ENCODE data around the gene SPOCK1.

SPOCK1 gene

DNA sequence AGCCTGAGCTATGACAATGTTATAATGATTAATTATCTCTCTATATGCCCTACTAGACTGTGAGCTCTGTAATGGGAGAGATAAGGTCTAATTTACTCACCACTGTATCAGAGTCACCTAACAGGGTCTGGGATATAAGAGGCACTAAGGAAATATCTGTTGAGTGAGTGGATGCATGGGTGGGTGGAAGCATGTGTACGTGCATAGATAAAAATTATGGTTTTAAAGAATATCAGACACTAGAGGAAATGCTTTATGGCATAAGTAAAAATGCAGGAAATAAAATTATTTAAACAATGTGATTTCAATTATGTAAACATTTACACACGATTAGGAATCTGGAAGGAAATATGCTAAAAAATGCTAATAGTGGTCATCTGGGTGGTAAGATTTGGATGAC, 137.8 kb downstream of the SPOCK1 start:
- no peak overlapping the region for H3K9ac ChIP-seq (ENCODE audit: low read length)
- no peak overlapping the region for H3K4me3 ChIP-seq (ENCODE audit: low read length)
- H3K4me1 ChIP-seq (ENCODE audit: control insufficient read depth, insufficient read depth, low read length), result no peaks in the 10 kb centered on the region
- no peaks in the 10 kb centered on the region for H3K27me3 ChIP-seq (ENCODE audit: control insufficient read depth, insufficient read depth, low read length)
- no peaks in the 10 kb centered on the region for H3K36me3 ChIP-seq (ENCODE audit: control insufficient read depth, insufficient read depth, low read length)
- no peak overlapping the region for H3K27ac ChIP-seq (ENCODE audit: low read depth, low read length)

DNA sequence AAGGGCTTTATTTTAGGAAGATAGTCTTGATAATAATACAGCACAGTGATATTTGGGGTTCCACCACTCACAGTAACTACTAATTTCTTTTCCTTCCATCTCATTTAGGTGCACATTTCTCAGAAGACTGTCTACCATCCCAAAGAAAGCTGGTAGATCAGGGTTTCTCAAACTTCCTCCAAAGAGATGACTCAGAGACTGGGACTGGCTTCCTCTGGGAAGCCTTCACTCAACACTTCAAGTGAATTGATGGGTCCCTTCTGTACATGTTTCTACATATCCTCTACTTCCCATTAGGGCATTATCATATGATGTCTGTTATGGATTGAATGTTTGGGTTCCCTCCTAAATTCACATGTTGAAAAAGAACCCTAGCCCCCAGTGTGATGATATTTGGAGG, 138.5 kb downstream of the SPOCK1 start:
- Histone ChIP-seq H3K36me3 (ENCODE audit: control insufficient read depth, insufficient read depth, low read length) (no peaks in the 10 kb centered on the region), H3K27me3 (ENCODE audit: control insufficient read depth, insufficient read depth, low read length) (no peaks in the 10 kb centered on the region), H3K4me1 (ENCODE audit: control insufficient read depth, insufficient read depth, low read length) (no peaks in the 10 kb centered on the region), H3K9ac (ENCODE audit: low read length) (no peak overlapping the region), H3K27ac (ENCODE audit: low read depth, low read length) (no peak overlapping the region), H3K4me3 (ENCODE audit: low read length) (no peak overlapping the region)

DNA sequence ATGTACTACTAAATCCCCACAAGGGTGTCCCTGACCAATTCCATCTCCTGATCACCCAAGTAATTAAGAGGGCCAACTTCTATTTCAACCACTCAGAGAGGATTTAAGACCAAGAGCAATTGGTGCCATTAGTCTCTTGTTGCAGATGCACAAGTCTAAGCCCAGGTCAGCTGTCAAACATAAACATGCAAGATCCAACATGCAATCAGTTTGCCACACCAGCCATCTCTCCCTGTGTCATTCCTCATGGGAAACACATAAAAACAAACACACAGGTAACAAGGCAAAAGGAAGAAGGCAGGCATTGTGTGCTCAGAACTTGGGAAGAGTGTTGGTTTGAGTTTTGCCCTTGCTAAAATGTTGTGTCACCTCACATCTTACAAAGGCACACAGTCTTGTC, 139.2 kb downstream of the SPOCK1 start:
- Histone ChIP-seq H3K27me3 (ENCODE audit: control insufficient read depth, insufficient read depth, low read length) (no peaks in the 10 kb centered on the region), H3K9ac (ENCODE audit: low read length) (no peak overlapping the region), H3K4me1 (ENCODE audit: control insufficient read depth, insufficient read depth, low read length) (no peaks in the 10 kb centered on the region), H3K4me3 (ENCODE audit: low read length) (no peak overlapping the region), H3K36me3 (ENCODE audit: control insufficient read depth, insufficient read depth, low read length) (no peaks in the 10 kb centered on the region), H3K27ac (ENCODE audit: low read depth, low read length) (no peak overlapping the region)

DNA sequence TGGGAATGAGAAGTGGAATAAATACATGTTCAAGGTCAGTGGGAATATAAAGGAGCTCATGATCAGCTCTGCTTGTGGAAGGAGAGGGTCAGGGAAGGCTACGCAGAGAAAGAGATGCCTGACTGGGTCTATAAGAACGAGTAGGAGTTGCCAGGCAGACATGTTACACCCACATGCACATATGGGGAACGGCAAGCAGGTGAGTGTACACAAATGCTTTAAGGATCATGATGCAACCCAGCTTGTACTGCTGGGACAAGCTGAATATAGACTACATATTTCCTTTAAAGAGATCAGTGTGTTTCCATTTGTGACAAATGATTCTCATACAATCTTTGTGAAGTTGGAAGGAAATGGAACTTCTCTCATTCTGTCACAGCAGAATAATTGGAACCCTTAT, 141.7 kb downstream of the SPOCK1 start:
- Histone ChIP-seq H3K36me3 (ENCODE audit: control insufficient read depth, insufficient read depth, low read length) (no peaks in the 10 kb centered on the region), H3K27ac (ENCODE audit: low read depth, low read length) (no peak overlapping the region), H3K4me1 (ENCODE audit: control insufficient read depth, insufficient read depth, low read length) (no peaks in the 10 kb centered on the region), H3K27me3 (ENCODE audit: control insufficient read depth, insufficient read depth, low read length) (no peaks in the 10 kb centered on the region), H3K4me3 (ENCODE audit: low read length) (no peak overlapping the region), H3K9ac (ENCODE audit: low read length) (no peak overlapping the region)

DNA sequence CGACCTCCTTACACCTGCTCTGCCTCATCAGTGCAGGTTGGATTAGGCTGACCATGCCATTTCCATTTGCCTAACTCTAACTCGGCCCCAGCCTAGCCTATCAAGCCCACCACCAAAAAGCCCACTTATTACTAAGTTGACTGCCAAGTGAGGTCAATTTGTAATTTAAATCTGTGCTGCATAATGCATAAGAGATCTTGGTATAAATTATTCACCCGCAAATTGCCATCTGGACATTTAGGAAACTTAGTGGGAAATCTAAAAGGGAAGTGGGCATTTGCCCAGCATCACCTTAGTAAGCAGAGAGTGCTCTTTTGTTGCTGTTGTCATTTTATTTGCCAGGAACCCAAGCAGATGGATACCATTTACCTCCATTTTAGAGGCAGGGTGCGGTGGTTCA, 143.0 kb downstream of the SPOCK1 start:
- H3K4me3 ChIP-seq (ENCODE audit: low read length), result no peak overlapping the region
- H3K27ac ChIP-seq (ENCODE audit: low read depth, low read length), result no peak overlapping the region
- no peaks in the 10 kb centered on the region for H3K27me3 ChIP-seq (ENCODE audit: control insufficient read depth, insufficient read depth, low read length)
- H3K4me1 ChIP-seq (ENCODE audit: control insufficient read depth, insufficient read depth, low read length), result no peaks in the 10 kb centered on the region
- no peaks in the 10 kb centered on the region for H3K36me3 ChIP-seq (ENCODE audit: control insufficient read depth, insufficient read depth, low read length)
- H3K9ac ChIP-seq (ENCODE audit: low read length), result no peak overlapping the region

DNA sequence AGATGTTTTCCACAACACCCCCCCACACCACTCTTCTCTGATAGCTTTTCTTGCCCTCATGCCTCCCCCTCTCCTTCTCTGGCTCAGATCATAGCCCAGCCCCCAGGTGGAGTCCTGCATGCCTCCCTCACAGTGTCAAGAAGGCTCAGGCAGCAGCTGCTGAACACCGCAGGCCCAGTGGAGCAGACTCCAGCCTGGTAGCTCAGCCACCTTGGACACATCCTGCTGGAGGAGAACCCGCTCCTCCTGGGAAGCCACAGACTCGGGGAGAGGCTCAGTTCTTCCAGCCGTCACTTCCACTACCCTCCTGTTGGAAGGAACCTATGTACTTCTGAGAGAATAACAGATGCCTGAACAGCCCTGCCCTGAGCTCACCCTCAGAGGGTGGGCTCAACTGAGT, 143.4 kb downstream of the SPOCK1 start:
- H3K4me1 ChIP-seq (ENCODE audit: control insufficient read depth, insufficient read depth, low read length), result no peaks in the 10 kb centered on the region
- H3K27me3 ChIP-seq (ENCODE audit: control insufficient read depth, insufficient read depth, low read length), result no peaks in the 10 kb centered on the region
- H3K36me3 ChIP-seq (ENCODE audit: control insufficient read depth, insufficient read depth, low read length), result no peaks in the 10 kb centered on the region
- H3K9ac ChIP-seq (ENCODE audit: low read length), result no peak overlapping the region
- no peak overlapping the region for H3K27ac ChIP-seq (ENCODE audit: low read depth, low read length)
- no peak overlapping the region for H3K4me3 ChIP-seq (ENCODE audit: low read length)

DNA sequence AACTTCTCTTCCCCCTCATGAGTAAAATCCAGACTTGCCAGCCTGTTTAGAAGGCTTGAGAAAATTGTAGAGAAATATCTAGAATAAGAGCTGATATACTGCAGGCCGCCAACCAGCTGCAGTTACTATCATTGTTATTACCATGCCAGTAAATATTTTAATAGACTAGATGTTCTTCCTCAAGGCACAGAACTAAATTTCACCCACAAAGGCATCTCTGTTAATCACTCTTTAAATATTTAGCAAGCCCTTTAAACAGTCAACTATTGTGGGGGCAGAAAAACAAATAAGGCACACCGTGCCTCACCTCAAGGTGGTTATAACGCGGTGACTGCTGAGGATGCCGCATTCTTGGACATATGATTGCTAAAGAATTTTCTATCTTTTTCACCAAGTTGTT, 147.0 kb downstream of the SPOCK1 start:
- no peak overlapping the region for H3K4me3 ChIP-seq (ENCODE audit: low read length)
- H3K9ac ChIP-seq (ENCODE audit: low read length), result no peak overlapping the region
- no peak overlapping the region for H3K27ac ChIP-seq (ENCODE audit: low read depth, low read length)
- H3K4me1 ChIP-seq (ENCODE audit: control insufficient read depth, insufficient read depth, low read length), result no peaks in the 10 kb centered on the region
- H3K27me3 ChIP-seq (ENCODE audit: control insufficient read depth, insufficient read depth, low read length), result no peaks in the 10 kb centered on the region
- H3K36me3 ChIP-seq (ENCODE audit: control insufficient read depth, insufficient read depth, low read length), result no peaks in the 10 kb centered on the region

DNA sequence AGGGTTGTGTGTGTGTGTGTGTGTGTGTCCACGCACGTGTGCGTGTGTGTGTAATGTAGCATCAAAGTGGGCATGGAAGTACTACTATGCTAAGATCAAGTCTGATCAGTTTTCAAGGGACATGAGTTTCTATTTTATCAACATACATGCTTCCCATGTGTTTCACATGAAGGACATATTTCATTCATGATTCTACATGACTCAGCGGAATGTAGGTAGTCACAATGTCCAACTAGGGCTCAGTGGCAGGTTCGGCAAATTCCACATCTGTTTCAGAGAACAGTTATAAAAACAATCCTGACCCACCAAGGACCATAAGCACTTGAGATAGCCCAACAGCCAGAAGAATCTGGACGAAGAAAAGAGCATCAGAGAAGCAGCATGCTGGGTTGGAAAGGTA, 148.3 kb downstream of the SPOCK1 start:
- no peak overlapping the region for H3K27ac ChIP-seq (ENCODE audit: low read depth, low read length)
- H3K27me3 ChIP-seq (ENCODE audit: control insufficient read depth, insufficient read depth, low read length), result no peaks in the 10 kb centered on the region
- no peaks in the 10 kb centered on the region for H3K36me3 ChIP-seq (ENCODE audit: control insufficient read depth, insufficient read depth, low read length)
- H3K4me3 ChIP-seq (ENCODE audit: low read length), result no peak overlapping the region
- H3K4me1 ChIP-seq (ENCODE audit: control insufficient read depth, insufficient read depth, low read length), result no peaks in the 10 kb centered on the region
- H3K9ac ChIP-seq (ENCODE audit: low read length), result no peak overlapping the region

DNA sequence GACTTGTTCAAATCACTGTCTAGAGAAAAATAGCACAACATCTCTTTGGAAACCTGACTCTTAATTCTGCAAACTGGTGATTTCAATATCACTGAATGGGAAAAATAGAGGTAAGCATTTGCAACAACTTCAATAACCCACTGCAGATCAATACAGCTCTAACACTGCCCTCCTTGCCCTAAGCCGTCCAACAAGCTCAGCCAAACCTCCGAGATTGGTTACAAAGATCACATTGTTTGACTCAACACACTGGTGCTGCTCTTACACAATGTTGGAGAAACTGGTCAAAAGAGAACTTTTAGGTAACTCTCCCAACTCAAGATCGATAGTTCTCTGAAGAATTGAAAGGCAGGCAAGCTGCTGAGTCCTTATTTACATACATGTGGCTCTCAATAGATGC, 150.4 kb downstream of the SPOCK1 start:
- Histone ChIP-seq H3K9ac (ENCODE audit: low read length) (no peak overlapping the region), H3K27me3 (ENCODE audit: control insufficient read depth, insufficient read depth, low read length) (no peaks in the 10 kb centered on the region), H3K36me3 (ENCODE audit: control insufficient read depth, insufficient read depth, low read length) (no peaks in the 10 kb centered on the region), H3K27ac (ENCODE audit: low read depth, low read length) (no peak overlapping the region), H3K4me1 (ENCODE audit: control insufficient read depth, insufficient read depth, low read length) (no peaks in the 10 kb centered on the region), H3K4me3 (ENCODE audit: low read length) (no peak overlapping the region)

DNA sequence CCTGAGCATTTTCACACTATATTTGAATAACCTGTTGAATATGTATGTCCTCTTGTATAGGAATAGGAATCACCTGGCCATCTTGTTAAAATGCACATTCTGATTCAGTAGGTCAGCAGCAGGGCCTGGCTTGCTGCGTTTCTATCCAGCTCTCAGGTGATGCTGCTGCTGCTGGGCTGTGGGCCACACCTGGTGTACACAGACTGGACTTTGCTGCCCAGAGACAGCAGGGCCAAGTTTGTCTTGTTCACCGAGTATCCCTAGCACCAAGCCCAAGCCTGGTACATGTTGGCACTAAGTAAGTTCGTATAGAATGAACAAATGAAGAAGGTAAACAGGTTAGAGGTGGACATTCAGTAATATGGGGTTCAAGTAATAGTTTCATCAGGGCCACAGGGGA, 151.3 kb downstream of the SPOCK1 start:
- no peak overlapping the region for H3K9ac ChIP-seq (ENCODE audit: low read length)
- H3K4me1 ChIP-seq (ENCODE audit: control insufficient read depth, insufficient read depth, low read length), result no peaks in the 10 kb centered on the region
- H3K4me3 ChIP-seq (ENCODE audit: low read length), result no peak overlapping the region
- no peaks in the 10 kb centered on the region for H3K36me3 ChIP-seq (ENCODE audit: control insufficient read depth, insufficient read depth, low read length)
- H3K27me3 ChIP-seq (ENCODE audit: control insufficient read depth, insufficient read depth, low read length), result no peaks in the 10 kb centered on the region
- H3K27ac ChIP-seq (ENCODE audit: low read depth, low read length), result no peak overlapping the region

DNA sequence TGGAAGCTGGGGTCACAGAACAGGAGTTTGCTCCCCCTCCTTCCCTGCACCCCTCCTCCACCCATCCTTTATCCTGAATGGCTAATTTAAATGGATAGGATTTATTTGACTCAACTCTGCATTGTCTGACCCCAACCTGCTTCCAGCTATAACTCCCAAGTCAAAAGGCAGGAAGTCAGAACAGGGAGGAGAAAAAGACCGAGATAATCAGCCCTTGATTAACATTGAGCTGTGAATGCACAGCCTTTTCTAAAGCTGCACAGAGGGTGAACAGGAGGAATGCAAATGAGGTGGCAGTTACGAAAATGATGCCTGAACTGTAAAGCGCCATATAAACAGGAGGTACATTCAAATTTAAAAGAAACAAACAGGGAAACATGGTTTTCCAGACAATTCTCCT, 152.8 kb downstream of the SPOCK1 start:
- H3K27ac ChIP-seq (ENCODE audit: low read depth, low read length), result no peak overlapping the region
- H3K9ac ChIP-seq (ENCODE audit: low read length), result no peak overlapping the region
- no peaks in the 10 kb centered on the region for H3K27me3 ChIP-seq (ENCODE audit: control insufficient read depth, insufficient read depth, low read length)
- H3K4me3 ChIP-seq (ENCODE audit: low read length), result no peak overlapping the region
- no peaks in the 10 kb centered on the region for H3K4me1 ChIP-seq (ENCODE audit: control insufficient read depth, insufficient read depth, low read length)
- no peaks in the 10 kb centered on the region for H3K36me3 ChIP-seq (ENCODE audit: control insufficient read depth, insufficient read depth, low read length)

DNA sequence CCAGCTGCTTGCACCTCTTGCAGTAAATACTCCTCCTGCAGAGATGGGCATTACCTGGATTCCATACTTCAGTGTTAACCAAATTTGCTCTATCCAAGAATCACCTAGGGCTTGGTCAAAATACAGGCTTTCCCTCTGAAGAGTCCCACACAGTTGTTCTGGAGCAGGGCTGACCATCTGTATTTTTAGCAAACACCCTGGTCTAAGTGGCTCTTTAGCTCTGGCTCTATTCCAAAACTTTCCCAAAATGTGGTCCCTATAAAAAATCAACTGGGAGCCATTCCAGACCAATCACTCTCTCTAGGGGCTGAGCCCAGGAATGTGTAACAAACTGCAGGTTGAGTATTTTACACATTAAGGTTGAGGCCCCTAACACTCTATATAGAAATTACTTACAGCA, 153.7 kb downstream of the SPOCK1 start:
- H3K36me3 ChIP-seq (ENCODE audit: control insufficient read depth, insufficient read depth, low read length), result no peaks in the 10 kb centered on the region
- H3K27me3 ChIP-seq (ENCODE audit: control insufficient read depth, insufficient read depth, low read length), result no peaks in the 10 kb centered on the region
- no peak overlapping the region for H3K9ac ChIP-seq (ENCODE audit: low read length)
- no peak overlapping the region for H3K4me3 ChIP-seq (ENCODE audit: low read length)
- H3K4me1 ChIP-seq (ENCODE audit: control insufficient read depth, insufficient read depth, low read length), result no peaks in the 10 kb centered on the region
- H3K27ac ChIP-seq (ENCODE audit: low read depth, low read length), result no peak overlapping the region

DNA sequence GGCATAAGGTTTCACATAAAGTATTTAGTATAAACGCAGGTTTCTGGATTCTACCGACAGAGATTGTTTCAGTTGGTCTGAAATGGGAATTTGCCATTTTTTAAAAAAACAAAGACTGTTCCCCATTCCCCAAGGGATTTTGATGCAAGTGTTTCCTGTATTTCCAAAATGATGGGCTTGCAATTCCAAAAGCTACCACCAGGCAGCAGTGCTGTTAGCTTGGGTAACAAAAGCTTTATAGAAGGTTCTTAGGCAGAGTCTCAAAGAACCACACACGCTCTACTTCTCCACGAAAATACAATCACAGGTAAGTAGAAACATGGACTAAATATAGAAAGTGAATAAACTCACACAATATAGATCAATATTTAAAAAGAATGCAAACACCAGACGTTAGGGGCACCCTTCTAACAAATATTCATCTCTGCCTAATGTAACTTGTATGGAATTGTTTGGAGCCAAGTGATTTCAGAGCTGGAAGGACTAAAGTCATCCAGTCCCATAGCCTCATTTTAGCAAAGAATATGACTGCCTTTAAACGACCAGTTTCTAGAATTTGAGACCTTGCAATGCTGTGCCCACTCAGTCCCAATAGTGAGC, 154.3 kb downstream of the SPOCK1 start:
- no peaks in the 10 kb centered on the region for H3K4me1 ChIP-seq (ENCODE audit: control insufficient read depth, insufficient read depth, low read length)
- no peak overlapping the region for H3K27ac ChIP-seq (ENCODE audit: low read depth, low read length)
- H3K4me3 ChIP-seq (ENCODE audit: low read length), result no peak overlapping the region
- no peaks in the 10 kb centered on the region for H3K27me3 ChIP-seq (ENCODE audit: control insufficient read depth, insufficient read depth, low read length)
- H3K9ac ChIP-seq (ENCODE audit: low read length), result no peak overlapping the region
- H3K36me3 ChIP-seq (ENCODE audit: control insufficient read depth, insufficient read depth, low read length), result no peaks in the 10 kb centered on the region

Data from rectal smooth muscle tissue (tissue), 1 donor.